ENCODE results near the gene PLA2G4F.

PLA2G4F gene

GRCh38 chr15:42143866-42144625 is 12.4 kb downstream of the PLA2G4F start:
- H3K4me1 ChIP-seq (ENCODE audit: control insufficient read depth in 1 of 2, insufficient read depth in 2 of 2, low read length in 2 of 2), result peaks cover 6 to 7% of the 10 kb centered on the region in 2 experiments
- H3K4ac ChIP-seq (ENCODE audit: low read depth, low read length), result no peak overlapping the region
- H3K36me3 ChIP-seq (ENCODE audit: control insufficient read depth in 1 of 2, insufficient read depth in 2 of 2, low read length in 2 of 2), result no peaks in the 10 kb centered on the region
- no peak overlapping the region for H3K27ac ChIP-seq (ENCODE audit: low read depth, low read length)
- H3K14ac ChIP-seq (ENCODE audit: low read length), result no peak overlapping the region
- H3K79me2 ChIP-seq (ENCODE audit: control insufficient read depth, insufficient read depth, low read length, poor library complexity), result no peaks in the 10 kb centered on the region
- no peaks in the 10 kb centered on the region for H3K79me1 ChIP-seq (ENCODE audit: low read length)
- no peak overlapping the region for H2BK5ac ChIP-seq (ENCODE audit: low read depth, low read length, poor library complexity)
- H3K27me3 ChIP-seq (ENCODE audit: insufficient read depth, low read length), result no peaks in the 10 kb centered on the region
- no peak overlapping the region for H3K4me3 ChIP-seq (ENCODE audit: low read depth, low read length)
- H4K91ac ChIP-seq (ENCODE audit: low read depth, low read length), result no peak overlapping the region
- no peak overlapping the region for H2BK12ac ChIP-seq (ENCODE audit: low read length)
- DNase-seq, result no peak
- no peak overlapping the region for H2BK120ac ChIP-seq (ENCODE audit: insufficient read depth, low read length, poor library complexity)
- no peak overlapping the region for H4K8ac ChIP-seq (ENCODE audit: low read depth, low read length)
- H3K4me2 ChIP-seq (ENCODE audit: low read length), result no peak overlapping the region
- no CpG with 5 or more reads among the region's 18 CpGs for WGBS (ENCODE audit: extremely low coverage, insufficient coverage, insufficient read length)
- no peak overlapping the region for H2AFZ ChIP-seq (ENCODE audit: insufficient read depth, low read length, poor library complexity)
- peaks cover 4% of the 10 kb centered on the region for H3K9me3 ChIP-seq (ENCODE audit: insufficient read depth, low read depth, low read length)
- H2AK5ac ChIP-seq (ENCODE audit: low read length), result no peak overlapping the region
- H3K18ac ChIP-seq (ENCODE audit: low read length), result no peak overlapping the region
- no peak overlapping the region for H4K12ac ChIP-seq (ENCODE audit: low read depth, low read length)
- H3K23ac ChIP-seq (ENCODE audit: low read length), result no peak overlapping the region
- no peak overlapping the region for H3K9ac ChIP-seq (ENCODE audit: low read length)

GRCh38 chr15:42143356-42143755 is 13.1 kb downstream of the PLA2G4F start:
- no peak overlapping the region for H3K4me2 ChIP-seq (ENCODE audit: low read length)
- H3K9me3 ChIP-seq (ENCODE audit: insufficient read depth, low read depth, low read length), result peaks cover 4% of the 10 kb centered on the region
- no peak overlapping the region for H4K91ac ChIP-seq (ENCODE audit: low read depth, low read length)
- no peak overlapping the region for H4K12ac ChIP-seq (ENCODE audit: low read depth, low read length)
- H3K79me2 ChIP-seq (ENCODE audit: control insufficient read depth, insufficient read depth, low read length, poor library complexity), result no peaks in the 10 kb centered on the region
- no peak overlapping the region for H3K4me3 ChIP-seq (ENCODE audit: low read depth, low read length)
- no peak overlapping the region for H3K23ac ChIP-seq (ENCODE audit: low read length)
- H2AFZ ChIP-seq (ENCODE audit: insufficient read depth, low read length, poor library complexity), result no peak overlapping the region
- H3K27me3 ChIP-seq (ENCODE audit: insufficient read depth, low read length), result no peaks in the 10 kb centered on the region
- no CpG with 5 or more reads among the region's 4 CpGs for WGBS (ENCODE audit: extremely low coverage, insufficient coverage, insufficient read length)
- H4K8ac ChIP-seq (ENCODE audit: low read depth, low read length), result no peak overlapping the region
- H3K18ac ChIP-seq (ENCODE audit: low read length), result no peak overlapping the region
- no peaks in the 10 kb centered on the region for H3K36me3 ChIP-seq (ENCODE audit: control insufficient read depth in 1 of 2, insufficient read depth in 2 of 2, low read length in 2 of 2)
- H3K4ac ChIP-seq (ENCODE audit: low read depth, low read length), result no peak overlapping the region
- no peak overlapping the region for H2AK5ac ChIP-seq (ENCODE audit: low read length)
- H3K79me1 ChIP-seq (ENCODE audit: low read length), result no peaks in the 10 kb centered on the region
- no peak overlapping the region for H2BK5ac ChIP-seq (ENCODE audit: low read depth, low read length, poor library complexity)
- H2BK12ac ChIP-seq (ENCODE audit: low read length), result no peak overlapping the region
- peaks cover 0 to under 1% of the 10 kb centered on the region in 2 experiments for H3K4me1 ChIP-seq (ENCODE audit: control insufficient read depth in 1 of 2, insufficient read depth in 2 of 2, low read length in 2 of 2)
- no peak overlapping the region for H2BK120ac ChIP-seq (ENCODE audit: insufficient read depth, low read length, poor library complexity)
- H3K27ac ChIP-seq (ENCODE audit: low read depth, low read length), result no peak overlapping the region
- no peak for DNase-seq
- no peak overlapping the region for H3K9ac ChIP-seq (ENCODE audit: low read length)
- H3K14ac ChIP-seq (ENCODE audit: low read length), result no peak overlapping the region

- no CpG with 5 or more reads among the region's 21 CpGs for WGBS (ENCODE audit: extremely low coverage, insufficient coverage, insufficient read length)
- no peak overlapping the region for H3K27ac ChIP-seq (ENCODE audit: low read depth, low read length)
These were observed 14.4 kb downstream of the PLA2G4F start for GRCh38 chr15:42141795-42142667.

GRCh38 chr15:42141246-42141645 is 15.2 kb downstream of the PLA2G4F start:
- Histone ChIP-seq H3K4me2 (ENCODE audit: low read length) (no peak overlapping the region), H2AFZ (ENCODE audit: insufficient read depth, low read length, poor library complexity) (no peak overlapping the region), H2BK12ac (ENCODE audit: low read length) (no peak overlapping the region), H3K4ac (ENCODE audit: low read depth, low read length) (no peak overlapping the region), H3K27ac (ENCODE audit: low read depth, low read length) (no peak overlapping the region), H3K27me3 (ENCODE audit: insufficient read depth, low read length) (no peaks in the 10 kb centered on the region), H3K14ac (ENCODE audit: low read length) (no peak overlapping the region), H3K79me2 (ENCODE audit: control insufficient read depth, insufficient read depth, low read length, poor library complexity) (no peaks in the 10 kb centered on the region), H4K91ac (ENCODE audit: low read depth, low read length) (no peak overlapping the region), H3K9ac (ENCODE audit: low read length) (no peak overlapping the region), H3K9me3 (ENCODE audit: insufficient read depth, low read depth, low read length) (peaks cover 4% of the 10 kb centered on the region), H3K79me1 (ENCODE audit: low read length) (no peaks in the 10 kb centered on the region), H2BK5ac (ENCODE audit: low read depth, low read length, poor library complexity) (no peak overlapping the region), H3K4me3 (ENCODE audit: low read depth, low read length) (no peak overlapping the region), H3K4me1 (ENCODE audit: control insufficient read depth in 1 of 2, insufficient read depth in 2 of 2, low read length in 2 of 2) (no peaks in the 10 kb centered on the region), H3K18ac (ENCODE audit: low read length) (no peak overlapping the region), H2BK120ac (ENCODE audit: insufficient read depth, low read length, poor library complexity) (no peak overlapping the region), H2AK5ac (ENCODE audit: low read length) (no peak overlapping the region), H4K8ac (ENCODE audit: low read depth, low read length) (no peak overlapping the region), H3K23ac (ENCODE audit: low read length) (no peak overlapping the region), H3K36me3 (ENCODE audit: control insufficient read depth in 1 of 2, insufficient read depth in 2 of 2, low read length in 2 of 2) (no peaks in the 10 kb centered on the region), H4K12ac (ENCODE audit: low read depth, low read length) (no peak overlapping the region)
- WGBS (ENCODE audit: extremely low coverage, insufficient coverage, insufficient read length), result no CpG with 5 or more reads among the region's 7 CpGs
- no peak for DNase-seq

More at GRCh38 chr15:42141795-42142667, 14.4 kb downstream of the PLA2G4F start:
- Histone ChIP-seq H4K8ac (ENCODE audit: low read depth, low read length) (no peak overlapping the region), H3K27me3 (ENCODE audit: insufficient read depth, low read length) (no peaks in the 10 kb centered on the region), H3K36me3 (ENCODE audit: control insufficient read depth in 1 of 2, insufficient read depth in 2 of 2, low read length in 2 of 2) (no peaks in the 10 kb centered on the region), H3K4ac (ENCODE audit: low read depth, low read length) (no peak overlapping the region), H3K79me2 (ENCODE audit: control insufficient read depth, insufficient read depth, low read length, poor library complexity) (no peaks in the 10 kb centered on the region), H3K9me3 (ENCODE audit: insufficient read depth, low read depth, low read length) (peaks cover 4% of the 10 kb centered on the region), H3K79me1 (ENCODE audit: low read length) (no peaks in the 10 kb centered on the region), H3K18ac (ENCODE audit: low read length) (no peak overlapping the region), H3K9ac (ENCODE audit: low read length) (no peak overlapping the region), H2BK12ac (ENCODE audit: low read length) (no peak overlapping the region), H3K4me2 (ENCODE audit: low read length) (no peak overlapping the region), H4K91ac (ENCODE audit: low read depth, low read length) (no peak overlapping the region), H3K14ac (ENCODE audit: low read length) (no peak overlapping the region), H3K4me1 (ENCODE audit: control insufficient read depth in 1 of 2, insufficient read depth in 2 of 2, low read length in 2 of 2) (no peaks in the 10 kb centered on the region), H3K23ac (ENCODE audit: low read length) (no peak overlapping the region), H4K12ac (ENCODE audit: low read depth, low read length) (no peak overlapping the region), H2BK5ac (ENCODE audit: low read depth, low read length, poor library complexity) (no peak overlapping the region), H2AK5ac (ENCODE audit: low read length) (no peak overlapping the region), H2BK120ac (ENCODE audit: insufficient read depth, low read length, poor library complexity) (no peak overlapping the region), H3K4me3 (ENCODE audit: low read depth, low read length) (no peak overlapping the region), H2AFZ (ENCODE audit: insufficient read depth, low read length, poor library complexity) (no peak overlapping the region)
- no peak for DNase-seq
